H9 (cell line): Measurements from ENCODE around the gene OR2AJ1. TPM values are rescaled to one million over a fixed set of nuclear protein-coding genes. Genes with fewer than 3 reads are reported as not detected.

Source experiments
- DNase-seq: peaks from one replicate; pipeline ENCODE4 v3.0.0-alpha.2; 2017
- H2AFZ ChIP-seq: one replicate; pipeline ENCODE4 v1.6.1; 2013; ENCODE audit warnings: mild to moderate bottlenecking, low read length, control low read depth, moderate library complexity
- H2AK5ac ChIP-seq: 2 replicates; pipeline ENCODE4 v1.6.1; 2013; ENCODE audit warnings: low read length, control low read depth, mixed read lengths; ENCODE audit not compliant: insufficient read length
- H2BK120ac ChIP-seq: one replicate; pipeline ENCODE4 v1.6.1; 2013; ENCODE audit warnings: low read depth, mild to moderate bottlenecking, low read length, control low read depth, inconsistent platforms; ENCODE audit not compliant: poor library complexity, severe bottlenecking
- H2BK12ac ChIP-seq: 2 replicates; pipeline ENCODE4 v1.6.1; 2013; ENCODE audit warnings: low read length, control low read depth, mixed read lengths, low read depth; ENCODE audit not compliant: insufficient read length
- H2BK15ac ChIP-seq: 2 replicates; pipeline ENCODE4 v1.6.1; 2013; ENCODE audit warnings: low read depth, low read length, control low read depth
- H2BK20ac ChIP-seq: one replicate; pipeline ENCODE4 v1.6.1; 2013; ENCODE audit warnings: low read depth, mild to moderate bottlenecking, low read length, control low read depth, inconsistent platforms; ENCODE audit not compliant: poor library complexity, severe bottlenecking
- H2BK5ac ChIP-seq: 2 replicates; pipeline ENCODE4 v1.6.1; 2013; ENCODE audit warnings: low read length, control low read depth, mixed read lengths; ENCODE audit not compliant: insufficient read length
- H3K14ac ChIP-seq: 2 replicates; pipeline ENCODE4 v1.6.1; 2013; ENCODE audit warnings: low read length, control low read depth; ENCODE audit not compliant: insufficient read depth
- H3K18ac ChIP-seq: 2 replicates; pipeline ENCODE4 v1.6.1; 2013; ENCODE audit warnings: low read depth, mild to moderate bottlenecking, mixed read lengths, low read length, control low read depth; ENCODE audit not compliant: insufficient read length
- H3K23ac ChIP-seq: 2 replicates; pipeline ENCODE4 v1.6.1; 2013; ENCODE audit warnings: low read length, control low read depth, mixed read lengths, low read depth; ENCODE audit not compliant: insufficient read length
- H3K23me2 ChIP-seq: 2 replicates; pipeline ENCODE4 v1.6.1; 2013; ENCODE audit warnings: low read depth, mild to moderate bottlenecking, mixed read lengths, low read length, control low read depth; ENCODE audit not compliant: insufficient read length, poor library complexity, severe bottlenecking
- H3K27ac ChIP-seq: 2 replicates; pipeline ENCODE4 v1.5.1; 2013; ENCODE audit warnings: low read length, control low read depth, mixed read lengths, low read depth; ENCODE audit not compliant: insufficient read length
- H3K27me3 ChIP-seq: 2 replicates; pipeline ENCODE4 v1.6.1; 2013; ENCODE audit warnings: low read length, control low read depth, inconsistent platforms; ENCODE audit not compliant: insufficient read depth
- H3K4ac ChIP-seq: 2 replicates; pipeline ENCODE4 v1.6.1; 2013; ENCODE audit warnings: low read depth, mild to moderate bottlenecking, control low read depth, inconsistent platforms, low read length, moderate library complexity
- H3K4me1 ChIP-seq: 2 replicates; pipeline ENCODE4 v1.6.1; 2013; ENCODE audit warnings: low read length, control low read depth, inconsistent platforms; ENCODE audit not compliant: insufficient read depth
- H3K4me2 ChIP-seq: 2 replicates; pipeline ENCODE4 v1.6.1; 2013; ENCODE audit warnings: low read length, control low read depth, mixed read lengths; ENCODE audit not compliant: insufficient read length, insufficient read depth
- H3K56ac ChIP-seq: 2 replicates; pipeline ENCODE4 v1.6.1; 2013; ENCODE audit warnings: low read depth, mild to moderate bottlenecking, mixed read lengths, low read length, control low read depth; ENCODE audit not compliant: insufficient read length
- H3K79me1 ChIP-seq: 2 replicates; pipeline ENCODE4 v1.6.1; 2013; ENCODE audit warnings: low read depth, mild to moderate bottlenecking, moderate library complexity, low read length, control low read depth, inconsistent platforms; ENCODE audit not compliant: insufficient read depth, poor library complexity, severe bottlenecking
- H3K79me2 ChIP-seq: 2 replicates; pipeline ENCODE4 v1.6.1; 2013; ENCODE audit warnings: low read length, control low read depth, inconsistent platforms; ENCODE audit not compliant: insufficient read depth
- H3K9ac ChIP-seq: 2 replicates; pipeline ENCODE4 v1.6.1; 2013; ENCODE audit warnings: low read length, control low read depth, mixed read lengths; ENCODE audit not compliant: insufficient read length; ENCODE audit errors: extremely low read depth
- H3K9me3 ChIP-seq: one replicate; pipeline ENCODE4 v1.6.1; 2013; ENCODE audit warnings: low read depth, low read length, inconsistent platforms; ENCODE audit not compliant: control insufficient read depth
- H3T11ph ChIP-seq: one replicate; pipeline ENCODE4 v1.6.1; 2013; ENCODE audit warnings: mild to moderate bottlenecking, low read length, control low read depth, inconsistent platforms
- H4K20me1 ChIP-seq: one replicate; pipeline ENCODE4 v1.6.1; 2013; ENCODE audit not compliant: control insufficient read depth, insufficient read length, insufficient read depth
- H4K5ac ChIP-seq: 2 replicates; pipeline ENCODE4 v1.6.1; 2013; ENCODE audit warnings: low read depth, mild to moderate bottlenecking, mixed read lengths, low read length, control low read depth; ENCODE audit not compliant: insufficient read length
- H4K8ac ChIP-seq: replicated peaks from 2 replicates; pipeline ENCODE4 v1.6.1; 2013; ENCODE audit warnings: low read length, control low read depth, mixed read lengths, low read depth; ENCODE audit not compliant: insufficient read length
- H4K91ac ChIP-seq: 2 replicates; pipeline ENCODE4 v1.6.1; 2013; ENCODE audit warnings: low read depth, mild to moderate bottlenecking, moderate library complexity, mixed read lengths, low read length, control low read depth; ENCODE audit not compliant: insufficient read length
- H3K27ac Mint-ChIP-seq, 3 experiments: 2 replicates in 2 of 3; 3 replicates in 1 of 3; pipeline ENCODE4 v1.8.0; 2020 to 2021; ENCODE audit warnings: mixed read lengths in 3 of 3, mild to moderate bottlenecking in 1 of 3, moderate library complexity in 1 of 3
- H3K27me3 Mint-ChIP-seq: 2 replicates; pipeline ENCODE4 v1.8.0; 2021; ENCODE audit warnings: low read depth, mild to moderate bottlenecking, moderate library complexity, mixed read lengths
- H3K36me3 Mint-ChIP-seq, 3 experiments: 2 replicates in 2 of 3; 3 replicates in 1 of 3; pipeline ENCODE4 v1.8.0; 2020 to 2021; ENCODE audit warnings: low read depth in 3 of 3, mixed read lengths in 3 of 3; ENCODE audit not compliant: insufficient read depth in 1 of 3
- H3K4me1 Mint-ChIP-seq, 2 experiments: 2 replicates each; pipeline ENCODE4 v1.8.0; 2020; ENCODE audit warnings: mixed read lengths in 2 of 2
- H3K4me3 Mint-ChIP-seq, 2 experiments: 2 replicates in 1 of 2; 3 replicates in 1 of 2; pipeline ENCODE4 v1.8.0; 2020 to 2021; ENCODE audit warnings: mild to moderate bottlenecking in 2 of 2, mixed read lengths in 2 of 2, moderate library complexity in 1 of 2
- H3K9me3 Mint-ChIP-seq, 2 experiments: 2 replicates in 1 of 2; 3 replicates in 1 of 2; pipeline ENCODE4 v1.8.0; 2020; ENCODE audit warnings: mild to moderate bottlenecking in 2 of 2, mixed read lengths in 2 of 2, moderate library complexity in 1 of 2
- WGBS: extraction: QIAGEN DNeasy Blood & Tissue Kit; methylation state at CpG from one replicate; pipeline ENCODE4 v1.1.7; 2013; ENCODE audit warnings: missing lambda C conversion rate, low lambda C conversion rate, mixed read lengths; ENCODE audit not compliant: insufficient read length; ENCODE audit errors: extremely low coverage; 5-methylcytosine and 5-hydroxymethylcytosine counted together
- total RNA-seq: library from RNA; stranded (reverse); gene quantifications from 2 replicates; pipeline ENCODE4 v1.2.1, GENCODE V29; 2021
- TF ChIP-seq, protein P1 (sequence below): fragments of 200-600 bp; sonication (generic); conservative IDR thresholded peaks from 3 replicates; pipeline ENCODE4 v1.8.0; 2021; ENCODE audit warnings: antibody characterized with exemption, mild to moderate bottlenecking

Gene OR2AJ1
- total RNA-seq, 1 experiment from 2014 or later: not detected

DNA sequence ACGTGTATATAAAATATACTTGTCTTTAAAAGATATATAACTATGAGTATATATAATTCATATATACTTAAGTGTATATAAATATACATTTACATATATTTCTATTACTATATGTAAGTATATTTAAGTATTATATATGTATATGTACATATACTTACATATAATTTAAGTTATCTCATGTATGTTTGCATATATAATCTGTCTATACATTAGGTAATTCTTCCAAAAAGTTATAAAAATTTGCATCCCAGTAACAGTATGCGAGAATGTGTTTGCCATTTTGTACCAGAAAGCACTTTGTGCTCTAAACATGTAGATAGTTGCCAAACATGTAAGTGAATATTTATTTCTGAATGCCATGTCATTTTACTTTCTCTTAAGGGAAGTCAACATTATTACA lies 40.2 kb downstream of the OR2AJ1 start, which contains the start of gene OR2AK2:
Gene OR2AK2 (plus strand): TSS at position 301 of the 400 bp plus-strand sequence. CDS start 144 bp downstream, outside the sequence.
- no peak within 1 kb of the TSS for H2BK12ac ChIP-seq
- H2BK120ac ChIP-seq: no peak within 1 kb of the TSS
- Mint-ChIP-seq H3K4me1 (no peaks in the 10 kb centered on the region), H3K9me3 (peaks cover 78% of the 10 kb centered on the region in 2 experiments), H3K27me3 (no peaks in the 10 kb centered on the region), H3K27ac (no peak within 1 kb of the TSS), H3K36me3 (peaks cover 0 to 15% (median 5%) of the 10 kb centered on the region in 3 experiments; a peak in 3 of 7 replicates), H3K4me3 (no peak within 1 kb of the TSS)
- H3K9ac ChIP-seq: no peak within 1 kb of the TSS
- no peak within 1 kb of the TSS for H2AK5ac ChIP-seq
- no peaks in the 10 kb centered on the region for H3K27me3 ChIP-seq
- H3K27ac ChIP-seq: no peak within 1 kb of the TSS
- H3K18ac ChIP-seq: no peak within 1 kb of the TSS
- TF ChIP-seq, protein P1, sequence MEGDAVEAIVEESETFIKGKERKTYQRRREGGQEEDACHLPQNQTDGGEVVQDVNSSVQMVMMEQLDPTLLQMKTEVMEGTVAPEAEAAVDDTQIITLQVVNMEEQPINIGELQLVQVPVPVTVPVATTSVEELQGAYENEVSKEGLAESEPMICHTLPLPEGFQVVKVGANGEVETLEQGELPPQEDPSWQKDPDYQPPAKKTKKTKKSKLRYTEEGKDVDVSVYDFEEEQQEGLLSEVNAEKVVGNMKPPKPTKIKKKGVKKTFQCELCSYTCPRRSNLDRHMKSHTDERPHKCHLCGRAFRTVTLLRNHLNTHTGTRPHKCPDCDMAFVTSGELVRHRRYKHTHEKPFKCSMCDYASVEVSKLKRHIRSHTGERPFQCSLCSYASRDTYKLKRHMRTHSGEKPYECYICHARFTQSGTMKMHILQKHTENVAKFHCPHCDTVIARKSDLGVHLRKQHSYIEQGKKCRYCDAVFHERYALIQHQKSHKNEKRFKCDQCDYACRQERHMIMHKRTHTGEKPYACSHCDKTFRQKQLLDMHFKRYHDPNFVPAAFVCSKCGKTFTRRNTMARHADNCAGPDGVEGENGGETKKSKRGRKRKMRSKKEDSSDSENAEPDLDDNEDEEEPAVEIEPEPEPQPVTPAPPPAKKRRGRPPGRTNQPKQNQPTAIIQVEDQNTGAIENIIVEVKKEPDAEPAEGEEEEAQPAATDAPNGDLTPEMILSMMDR: no peak
- H3K79me1 ChIP-seq: no peaks in the 10 kb centered on the region
- no peaks in the 10 kb centered on the region for H3K79me2 ChIP-seq
- no peak within 1 kb of the TSS for H2BK15ac ChIP-seq
- no peak within 1 kb of the TSS for H4K91ac ChIP-seq
- no peak within 1 kb of the TSS for H2BK20ac ChIP-seq
- H3K23me2 ChIP-seq: no peaks in the 10 kb centered on the region
- H2AFZ ChIP-seq: no peak within 1 kb of the TSS
- H3K14ac ChIP-seq: no peak within 1 kb of the TSS
- no CpG with 5 or more reads among the region's 2 CpGs for WGBS
- H2BK5ac ChIP-seq: no peak within 1 kb of the TSS
- no peaks in the 10 kb centered on the region for H4K20me1 ChIP-seq
- no peak within 1 kb of the TSS for H4K5ac ChIP-seq
- no peaks in the 10 kb centered on the region for H3K4me1 ChIP-seq
- H3K56ac ChIP-seq: no peak within 1 kb of the TSS
- H3K23ac ChIP-seq: no peak within 1 kb of the TSS
- DNase-seq: no peak
- no peak within 1 kb of the TSS for H3K4me2 ChIP-seq
- H3K4ac ChIP-seq: no peak within 1 kb of the TSS
- peaks cover 59% of the 10 kb centered on the region for H3K9me3 ChIP-seq
- H4K8ac ChIP-seq: no peak within 1 kb of the TSS
- no peak within 1 kb of the TSS for H3T11ph ChIP-seq
